SKM-1 treated with dmso at 0.1 percent for 144 hours (cell line): ENCODE results near the gene HAPSTR1.

Source experiments
- DNase-seq: peaks from one replicate; lab custom pipeline; 2025; ENCODE audit not compliant: unreplicated experiment; lab: John Stamatoyannopoulos, UW

HAPSTR1 gene

DNA sequence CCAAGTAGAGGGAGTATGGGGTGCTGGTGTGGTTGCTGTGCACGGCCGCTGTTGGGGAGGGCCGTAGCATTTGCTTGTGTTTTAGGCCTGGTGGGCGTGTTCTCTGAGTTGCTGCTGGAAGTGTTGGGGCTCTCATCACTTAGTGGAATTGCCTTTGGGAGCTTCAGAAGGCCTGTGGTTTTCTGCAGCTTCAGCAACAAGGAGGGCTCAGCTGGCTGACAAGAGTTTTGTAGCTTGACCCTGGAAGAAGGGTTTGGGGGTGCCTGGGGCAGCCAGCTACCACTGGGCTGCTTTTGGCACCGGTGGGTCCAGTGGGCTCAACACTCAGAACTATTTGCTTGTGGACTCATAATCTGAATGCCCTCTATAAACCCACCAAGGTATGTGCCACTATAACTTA is 30.9 kb downstream of the HAPSTR1 start:
- DNase-seq: no peak

DNA sequence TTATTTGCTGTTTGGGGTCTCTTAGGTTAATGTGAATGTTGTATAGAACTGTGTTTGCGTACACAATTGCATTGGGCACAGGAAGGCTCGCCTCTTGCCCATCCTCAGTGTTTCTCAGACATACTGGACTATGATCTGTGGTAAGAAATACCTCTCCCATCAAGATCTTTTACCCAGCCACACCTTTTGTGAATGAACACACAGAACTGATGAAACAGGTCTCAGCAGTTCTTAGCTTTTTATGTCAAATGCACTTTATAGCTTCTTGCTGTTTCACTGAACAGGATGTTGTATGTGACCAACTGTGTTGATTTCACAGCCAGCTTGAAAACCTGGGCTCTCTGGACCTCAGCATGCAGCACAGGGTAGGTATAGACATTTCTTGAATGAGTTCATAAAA is 31.5 kb downstream of the HAPSTR1 start:
- DNase-seq: no peak

DNA sequence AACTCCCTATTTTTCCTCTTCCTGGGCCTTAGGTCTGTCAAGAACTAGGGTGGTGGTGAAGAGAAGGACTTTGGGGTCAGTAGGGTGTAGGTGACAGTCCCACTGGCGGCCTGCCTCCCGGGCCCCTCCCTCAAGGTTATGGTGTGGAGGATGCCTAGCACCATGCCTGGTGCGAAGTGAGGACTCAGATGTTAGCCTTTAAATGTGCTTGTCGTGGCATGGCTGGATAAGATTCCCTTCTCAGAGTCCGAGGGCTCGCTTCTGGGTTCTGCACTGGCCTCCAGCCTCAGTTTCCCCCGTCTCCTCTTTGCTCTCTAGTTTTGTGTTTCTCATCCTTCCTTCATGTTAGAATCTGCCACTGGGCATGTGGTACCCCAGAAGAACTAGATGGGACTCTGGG is 32.0 kb downstream of the HAPSTR1 start:
- no peak for DNase-seq

DNA sequence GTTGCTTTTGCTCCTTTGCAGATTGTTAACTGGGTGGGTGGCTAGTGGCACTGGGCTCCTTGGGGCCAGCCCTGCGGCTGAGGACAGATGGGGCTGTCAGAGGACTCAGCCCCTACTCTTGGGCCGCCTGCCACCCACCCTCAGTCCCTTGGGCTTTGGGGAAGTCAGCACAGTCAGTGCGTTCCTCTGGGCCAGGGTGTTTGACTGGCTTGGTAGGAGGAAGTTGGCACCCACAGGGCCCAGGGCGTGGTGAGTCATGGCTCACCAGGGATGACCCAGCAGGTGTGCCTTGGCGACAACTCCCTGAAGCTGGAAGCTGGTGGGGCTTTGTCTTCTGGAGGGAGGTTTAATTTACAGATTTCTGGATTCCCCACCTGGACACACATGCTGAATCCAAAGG is 32.4 kb downstream of the HAPSTR1 start:
- peak; percentile 25 for DNase-seq

DNA sequence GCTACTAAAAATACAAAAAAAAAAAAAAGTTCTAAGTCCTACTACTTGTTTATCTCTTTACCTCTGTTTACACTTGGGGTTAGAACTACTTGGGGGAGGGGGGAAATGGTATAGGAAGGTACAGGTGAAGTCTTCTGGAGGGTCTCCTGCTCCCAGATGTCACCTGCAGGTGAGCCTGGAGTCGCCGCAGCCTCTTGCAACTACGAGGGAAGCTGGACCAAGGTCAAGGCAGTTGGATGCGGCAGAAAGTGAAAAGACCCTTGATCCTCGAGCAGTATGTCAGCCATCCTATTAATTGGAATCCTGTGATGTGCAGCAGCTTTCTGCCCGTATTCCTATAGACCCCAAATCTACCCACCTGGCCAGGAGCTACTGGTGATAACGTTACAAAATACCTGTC is 33.0 kb downstream of the HAPSTR1 start:
- DNase-seq: no peak

DNA sequence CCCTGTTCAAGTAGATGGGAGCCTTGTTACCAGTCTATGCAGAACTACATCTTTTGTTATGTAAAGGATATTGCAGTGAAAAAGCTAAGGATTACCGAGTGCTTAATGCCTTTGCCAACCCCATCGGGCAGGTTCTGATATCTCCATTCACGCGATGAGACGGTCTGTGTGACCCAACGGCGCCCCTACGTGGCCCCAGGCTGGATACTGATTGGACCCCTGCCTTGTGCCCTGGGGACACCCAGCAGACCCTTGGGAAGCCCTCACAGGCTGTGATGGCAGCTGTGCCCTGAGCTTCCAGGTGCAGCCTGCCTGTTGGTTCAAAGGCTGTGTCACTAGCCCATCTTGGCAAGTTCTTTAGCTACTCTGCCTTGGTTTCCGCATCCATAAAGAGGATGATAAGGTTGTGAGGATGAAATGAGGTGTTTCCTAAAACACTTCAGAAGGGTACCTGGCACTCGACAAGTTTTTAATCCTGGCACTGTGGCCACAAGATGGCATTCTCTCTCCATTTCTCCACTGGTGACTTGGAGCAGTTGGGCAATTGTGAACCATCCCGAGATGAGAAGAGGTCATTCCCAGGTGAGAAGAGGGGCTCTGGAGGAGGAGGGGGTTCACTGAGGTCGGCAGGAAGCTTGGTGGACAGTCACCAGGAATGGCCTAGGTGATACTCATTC is 33.6 kb downstream of the HAPSTR1 start:
- DNase-seq: no peak

DNA sequence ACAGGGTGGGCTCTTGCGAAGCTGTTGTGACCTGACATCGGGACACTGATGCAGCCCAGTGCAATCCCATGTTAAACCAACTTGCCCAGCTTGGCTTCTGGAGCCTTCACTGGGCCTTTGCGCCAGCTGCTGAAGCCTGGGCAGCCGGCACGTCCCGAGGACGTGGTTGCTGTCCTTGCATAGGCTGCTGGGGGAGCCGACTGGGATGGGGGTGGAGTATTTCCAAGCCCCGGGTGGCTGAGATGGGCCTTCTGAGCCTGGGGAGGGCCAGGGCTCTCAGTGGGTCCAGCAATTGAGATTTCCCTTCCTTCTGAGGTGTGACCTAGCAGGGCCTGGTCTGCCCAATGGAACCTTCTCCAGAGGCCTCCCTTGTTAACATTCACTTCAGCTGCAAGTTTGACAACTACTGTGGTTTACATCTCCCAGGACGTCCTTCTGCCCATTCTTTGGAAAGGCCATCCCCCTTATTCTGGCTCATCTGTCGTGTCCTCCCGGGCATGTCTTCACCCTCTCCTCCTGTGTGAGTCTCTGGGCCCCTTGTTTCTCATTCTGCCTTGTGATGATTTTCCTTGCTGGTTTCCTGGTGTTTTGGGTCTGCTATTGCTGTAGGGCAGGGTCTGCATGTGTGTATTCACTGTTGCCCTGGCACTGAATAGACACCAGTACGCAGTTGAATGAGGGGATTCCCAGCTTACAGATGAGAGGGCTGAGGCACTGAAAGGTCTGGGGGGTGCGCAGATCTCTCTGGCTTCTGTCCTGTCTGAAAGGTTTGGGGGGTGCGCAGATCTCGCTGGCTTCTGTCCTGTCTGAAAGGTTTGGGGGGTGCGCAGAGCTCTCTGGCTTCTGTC is 34.4 kb downstream of the HAPSTR1 start:
- no peak for DNase-seq

DNA sequence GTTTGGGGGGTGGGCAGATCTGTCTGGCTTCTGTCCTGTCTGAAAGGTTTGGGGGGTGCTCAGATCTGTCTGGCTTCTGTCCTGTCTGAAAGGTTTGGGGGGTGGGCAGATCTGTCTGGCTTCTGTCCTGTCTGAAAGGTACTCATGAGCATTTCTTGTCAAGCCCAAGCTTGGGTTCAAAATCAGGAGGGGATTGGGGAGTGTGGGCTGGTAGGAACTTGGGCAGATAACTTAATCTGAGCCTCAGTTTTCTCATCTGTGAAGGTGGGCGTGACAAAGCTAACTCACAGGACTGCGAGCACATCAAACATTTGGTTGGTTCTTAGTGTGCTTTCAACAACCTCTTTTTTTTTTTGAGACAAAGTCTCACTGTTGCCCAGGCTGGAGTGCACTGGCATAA is 35.2 kb downstream of the HAPSTR1 start:
- no peak for DNase-seq

DNA sequence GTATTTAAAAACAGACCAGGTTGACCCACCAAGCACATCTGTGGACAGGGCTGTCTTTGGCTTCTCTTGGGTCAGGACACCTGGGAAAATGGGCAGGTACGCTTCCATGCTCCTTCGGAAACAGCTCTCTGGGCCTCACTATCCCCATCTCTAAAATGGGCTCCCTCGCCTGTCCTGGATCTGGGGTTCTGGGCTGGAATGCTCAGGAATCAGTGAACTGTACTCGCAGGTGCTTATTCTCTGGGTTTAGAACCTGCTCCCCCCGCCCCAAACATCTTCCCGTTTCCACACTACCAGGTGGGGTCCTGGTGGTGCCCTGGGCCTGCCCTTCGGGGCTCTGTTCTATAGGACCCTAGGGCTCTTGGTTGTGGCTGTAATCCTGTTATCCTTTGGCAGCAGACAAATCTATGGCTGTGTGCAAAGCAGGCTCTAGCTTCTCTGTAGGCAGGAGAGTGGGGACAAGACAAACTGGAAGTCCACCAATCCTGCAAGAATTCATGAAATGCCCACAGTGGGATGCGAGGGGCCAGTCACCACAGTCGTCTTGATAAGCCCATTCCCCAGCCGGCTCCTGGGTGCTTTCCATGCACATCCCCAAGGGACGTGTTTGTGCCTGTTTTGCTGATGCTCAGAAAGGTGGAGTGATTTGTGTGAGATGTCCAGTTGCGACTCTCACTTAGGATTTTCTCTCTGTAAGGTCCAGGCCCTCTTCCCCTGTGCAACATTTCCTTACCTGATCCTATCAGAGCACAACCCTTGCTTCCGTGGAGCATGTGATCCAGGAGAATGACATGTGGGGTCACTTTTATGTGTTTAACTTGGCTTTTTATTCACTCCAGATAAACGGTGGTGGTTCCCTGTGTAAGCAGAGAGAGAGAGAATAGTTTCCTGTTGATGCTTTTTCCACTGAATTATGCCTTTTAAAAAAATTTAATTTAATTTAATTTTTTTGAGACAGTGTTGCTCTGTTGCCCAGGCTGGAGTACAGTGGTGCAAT is 37.2 kb downstream of the HAPSTR1 start:
- no peak for DNase-seq

DNA sequence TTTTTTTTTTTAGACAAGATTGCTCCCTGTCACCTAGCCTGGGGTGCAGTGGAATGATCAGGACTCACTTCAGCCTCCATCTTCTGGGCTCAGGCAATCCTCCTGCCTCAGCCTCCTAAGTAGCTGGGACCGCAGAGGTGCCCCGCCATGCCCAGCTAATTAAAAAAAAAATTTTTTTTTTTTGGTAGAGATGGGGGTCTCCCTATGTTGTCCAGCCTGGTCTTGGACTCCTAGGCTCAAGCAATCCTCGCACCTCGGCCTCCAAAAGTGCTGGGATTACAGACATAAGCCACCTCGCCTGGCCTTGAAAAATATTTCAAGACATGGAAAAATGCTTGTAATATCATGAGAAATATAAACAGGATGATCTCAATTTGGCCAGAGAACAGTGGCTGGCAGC is 42.9 kb downstream of the HAPSTR1 start:
- DNase-seq: no peak

DNA sequence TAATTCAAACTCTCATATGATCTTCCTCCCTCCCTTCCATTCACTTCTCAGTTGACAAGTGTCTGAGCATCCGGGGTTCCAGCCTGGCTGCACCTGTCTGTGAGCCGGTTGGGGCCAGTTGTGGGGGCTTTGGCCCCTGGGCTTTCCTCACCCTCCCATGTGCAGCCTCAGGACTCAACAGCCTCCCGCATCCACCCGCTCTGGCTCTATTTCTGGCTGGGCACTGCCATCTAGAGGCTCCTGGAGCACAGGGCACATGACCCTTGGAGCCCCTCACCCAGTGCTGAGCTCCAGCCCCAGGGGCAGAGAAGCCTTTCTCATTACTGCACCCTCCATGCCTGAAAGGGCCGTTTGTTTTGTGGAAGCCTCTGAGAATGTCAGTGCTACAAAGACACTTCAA is 43.3 kb downstream of the HAPSTR1 start:
- DNase-seq: peak; percentile 43

DNA sequence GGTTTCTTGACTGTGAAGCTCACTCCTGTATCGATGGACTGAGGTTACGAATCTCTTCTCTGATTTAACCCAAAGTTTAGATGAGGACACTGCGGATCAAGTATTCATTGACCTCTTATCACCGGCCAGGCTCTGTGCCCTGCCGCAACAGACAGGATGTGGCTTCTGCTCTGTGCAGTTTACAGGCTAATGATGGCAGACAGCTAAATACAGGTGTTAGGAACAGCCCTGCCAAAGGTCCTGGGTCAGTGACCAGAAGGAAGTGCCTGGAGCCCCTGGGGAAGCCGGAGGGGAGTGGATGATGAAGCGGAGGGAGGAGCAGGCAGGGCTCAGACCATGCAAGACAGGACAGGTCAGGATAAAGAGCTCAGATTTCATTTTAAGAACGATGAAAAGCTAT is 44.4 kb downstream of the HAPSTR1 start:
- no peak for DNase-seq

DNA sequence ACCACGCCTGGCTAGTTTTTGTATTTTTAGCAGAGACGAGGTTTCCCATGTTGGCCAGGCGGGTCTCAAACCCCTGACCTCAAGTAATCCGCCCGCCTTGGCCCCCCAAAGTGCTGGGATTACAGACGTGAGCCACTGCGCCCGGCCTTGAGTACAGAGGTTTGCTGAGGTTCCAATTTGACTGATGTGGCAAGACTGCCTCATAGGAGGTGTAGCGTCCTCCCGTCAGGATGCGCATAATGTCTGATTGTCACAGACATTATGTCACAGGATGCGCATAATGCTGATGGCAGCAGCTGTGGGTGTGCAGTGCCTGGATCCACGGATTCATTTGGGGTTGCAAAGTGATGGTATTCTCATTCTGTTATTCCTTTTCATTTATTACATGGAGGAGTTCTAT is 45.2 kb downstream of the HAPSTR1 start:
- DNase-seq: no peak

DNA sequence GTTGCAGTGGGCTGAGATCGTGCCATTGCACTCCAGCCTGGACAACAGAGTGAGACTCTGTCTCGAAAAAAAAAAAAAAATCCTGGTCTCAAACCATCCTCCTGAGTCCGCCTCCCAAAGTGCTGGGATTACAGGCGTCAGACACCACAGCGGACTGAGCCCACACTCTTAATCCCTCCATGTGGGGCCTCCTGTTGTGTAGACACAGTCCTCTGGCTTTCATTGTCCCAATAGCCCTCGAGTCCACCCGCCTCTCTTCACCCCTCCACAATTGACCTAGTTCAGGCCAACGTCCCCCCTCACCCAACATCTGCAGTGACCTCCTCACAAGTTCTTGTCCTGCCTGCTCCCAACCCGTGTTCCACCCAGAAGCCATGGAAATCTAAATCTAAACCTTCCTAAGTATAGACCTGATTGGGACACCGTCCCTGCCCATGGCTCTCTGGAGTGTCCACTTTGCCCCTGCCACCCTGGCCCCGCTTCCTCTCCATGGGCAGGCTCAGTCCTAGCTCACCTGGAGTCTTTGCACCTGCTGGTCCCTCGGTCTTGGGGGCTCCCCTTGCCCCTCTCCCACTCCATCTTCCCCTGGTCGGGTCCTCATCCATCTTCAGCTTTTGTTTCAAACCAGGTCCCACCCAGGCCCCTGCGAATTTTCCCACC is 46.7 kb downstream of the HAPSTR1 start:
- DNase-seq: no peak

DNA sequence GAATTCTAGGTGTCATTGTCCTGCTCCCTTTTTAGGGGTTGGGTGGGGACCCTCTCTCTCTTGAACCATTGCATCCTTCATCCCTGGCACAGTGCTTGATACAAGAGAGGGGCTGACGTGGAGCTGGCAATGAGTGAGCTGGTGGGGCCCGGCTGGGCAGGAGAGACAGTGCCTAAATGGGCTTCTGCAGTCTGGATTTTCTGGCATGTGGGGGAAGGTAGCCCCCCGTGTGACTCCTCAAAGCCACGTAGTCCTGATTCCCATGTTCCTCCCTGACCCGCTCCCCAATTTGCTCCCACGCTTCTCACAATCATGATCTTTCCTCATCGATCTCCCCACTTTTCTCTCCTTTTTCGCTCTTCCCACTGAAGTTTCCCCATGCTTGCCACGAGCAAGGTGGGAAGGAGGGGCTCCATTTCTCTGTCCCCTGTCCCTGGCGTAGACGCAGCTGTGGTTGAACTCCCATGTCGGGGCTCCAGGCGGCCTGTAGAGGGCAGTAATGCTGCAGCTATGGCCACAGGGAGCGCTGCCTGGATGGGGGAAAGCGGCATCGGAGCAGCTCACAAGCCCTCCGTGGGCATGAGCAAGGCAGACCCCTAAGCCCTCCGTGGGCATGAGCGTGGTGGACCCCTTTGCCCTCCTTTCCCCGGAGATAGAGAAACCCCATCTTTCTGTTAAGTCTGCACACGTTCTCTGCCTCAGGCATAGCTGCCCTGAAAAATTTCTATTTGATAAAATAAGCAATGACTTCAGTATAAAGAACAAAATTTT is 47.5 kb downstream of the HAPSTR1 start:
- peak; percentile 17 for DNase-seq

DNA sequence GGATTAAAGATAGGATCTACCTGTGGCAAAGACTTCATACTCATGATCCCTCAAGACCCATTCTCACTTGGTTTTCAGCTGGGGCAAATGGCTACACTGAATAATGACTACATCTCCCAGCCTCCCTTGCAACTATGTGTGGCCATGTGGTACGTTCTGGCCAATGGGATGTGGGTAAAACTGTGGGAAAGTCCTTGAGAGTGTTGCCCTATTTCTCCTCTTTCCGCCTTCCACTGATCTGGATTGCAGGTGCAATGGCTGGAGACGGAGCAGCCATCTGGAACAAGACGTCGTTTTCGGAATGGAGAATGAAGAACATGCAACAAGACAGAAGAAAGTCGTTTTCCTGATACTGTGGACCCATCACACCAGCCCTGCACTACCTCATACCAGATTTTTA is 48.5 kb downstream of the HAPSTR1 start:
- peak; percentile 46 for DNase-seq
